Trophoblast cell (in vitro differentiated cells and primary cell): ENCODE results near the gene FAM174B.

Experiments
- DNase-seq, 2 donors: peaks; one replicate each; pipeline ENCODE4 v3.0.0-alpha.2; 2016
- H2AFZ ChIP-seq: 2 replicates; pipeline ENCODE4 v1.6.1; 2013; ENCODE audit warnings: low read length, moderate library complexity, mild to moderate bottlenecking; ENCODE audit not compliant: insufficient read depth, poor library complexity
- H2AK5ac ChIP-seq: 2 replicates; pipeline ENCODE4 v1.6.1; 2013; ENCODE audit warnings: mild to moderate bottlenecking, low read length
- H2BK120ac ChIP-seq: 2 replicates; pipeline ENCODE4 v1.6.1; 2013; ENCODE audit warnings: low read length, mild to moderate bottlenecking, moderate library complexity; ENCODE audit not compliant: insufficient read depth, poor library complexity
- H2BK12ac ChIP-seq: 2 replicates; pipeline ENCODE4 v1.6.1; 2013; ENCODE audit warnings: mild to moderate bottlenecking, low read length, moderate library complexity
- H2BK5ac ChIP-seq: 2 replicates; pipeline ENCODE4 v1.6.1; 2013; ENCODE audit warnings: low read length, low read depth, moderate library complexity, mild to moderate bottlenecking; ENCODE audit not compliant: poor library complexity
- H3K14ac ChIP-seq: 2 replicates; pipeline ENCODE4 v1.6.1; 2013; ENCODE audit warnings: mild to moderate bottlenecking, low read length
- H3K18ac ChIP-seq: 2 replicates; pipeline ENCODE4 v1.6.1; 2013; ENCODE audit warnings: mild to moderate bottlenecking, low read length
- H3K23ac ChIP-seq: 2 replicates; pipeline ENCODE4 v1.6.1; 2013; ENCODE audit warnings: low read length
- H3K27ac ChIP-seq: 2 replicates; pipeline ENCODE4 v1.5.1; 2013; ENCODE audit warnings: low read depth, mild to moderate bottlenecking, inconsistent platforms, low read length, moderate library complexity
- H3K27me3 ChIP-seq: 2 replicates; pipeline ENCODE4 v1.6.1; 2013; ENCODE audit warnings: inconsistent platforms, mild to moderate bottlenecking, low read length, moderate library complexity; ENCODE audit not compliant: insufficient read depth
- H3K36me3 ChIP-seq, 2 experiments: 1 replicate in 1 of 2; 2 replicates in 1 of 2; pipeline ENCODE4 v1.6.1; 2013; ENCODE audit warnings: low read length in 2 of 2, mild to moderate bottlenecking in 2 of 2, moderate library complexity in 1 of 2; ENCODE audit not compliant: insufficient read depth in 2 of 2, control insufficient read depth in 1 of 2
- H3K4ac ChIP-seq: 2 replicates; pipeline ENCODE4 v1.6.1; 2013; ENCODE audit warnings: low read depth, mild to moderate bottlenecking, low read length, moderate library complexity
- H3K4me1 ChIP-seq, 2 experiments: 1 replicate in 1 of 2; 2 replicates in 1 of 2; pipeline ENCODE4 v1.6.1; 2013; ENCODE audit warnings: low read length in 2 of 2, mild to moderate bottlenecking in 2 of 2, moderate library complexity in 1 of 2; ENCODE audit not compliant: insufficient read depth in 2 of 2, control insufficient read depth in 1 of 2
- H3K4me2 ChIP-seq: 2 replicates; pipeline ENCODE4 v1.6.1; 2013; ENCODE audit warnings: inconsistent platforms, mild to moderate bottlenecking, low read length, moderate library complexity
- H3K4me3 ChIP-seq: 2 replicates; pipeline ENCODE4 v1.5.1; 2013; ENCODE audit warnings: mild to moderate bottlenecking, low read depth, low read length, inconsistent platforms
- H3K79me1 ChIP-seq: one replicate; pipeline ENCODE4 v1.6.1; 2013; ENCODE audit warnings: low read length
- H3K79me2 ChIP-seq: 2 replicates; pipeline ENCODE4 v1.6.1; 2013; ENCODE audit warnings: low read length, mild to moderate bottlenecking; ENCODE audit not compliant: control insufficient read depth, insufficient read depth, poor library complexity
- H3K9ac ChIP-seq: 2 replicates; pipeline ENCODE4 v1.6.1; 2013; ENCODE audit warnings: mild to moderate bottlenecking, low read length
- H3K9me3 ChIP-seq: 2 replicates; pipeline ENCODE4 v1.6.1; 2013; ENCODE audit warnings: low read depth, mild to moderate bottlenecking, control low read depth, inconsistent platforms, low read length; ENCODE audit not compliant: insufficient read depth
- H4K12ac ChIP-seq: 2 replicates; pipeline ENCODE4 v1.6.1; 2013; ENCODE audit warnings: low read depth, mild to moderate bottlenecking, low read length, moderate library complexity
- H4K8ac ChIP-seq: 2 replicates; pipeline ENCODE4 v1.6.1; 2013; ENCODE audit warnings: low read depth, mild to moderate bottlenecking, low read length, moderate library complexity
- H4K91ac ChIP-seq: one replicate; pipeline ENCODE4 v1.6.1; 2013; ENCODE audit warnings: low read depth, mild to moderate bottlenecking, low read length, moderate library complexity
- WGBS: extraction: QIAGEN DNeasy Blood & Tissue Kit; methylation state at CpG from one replicate; pipeline ENCODE4 v1.1.7; 2013; ENCODE audit warnings: missing lambda C conversion rate; ENCODE audit not compliant: insufficient read length, insufficient coverage; ENCODE audit errors: extremely low coverage; 5-methylcytosine and 5-hydroxymethylcytosine counted together

The FAM174B gene

DNA sequence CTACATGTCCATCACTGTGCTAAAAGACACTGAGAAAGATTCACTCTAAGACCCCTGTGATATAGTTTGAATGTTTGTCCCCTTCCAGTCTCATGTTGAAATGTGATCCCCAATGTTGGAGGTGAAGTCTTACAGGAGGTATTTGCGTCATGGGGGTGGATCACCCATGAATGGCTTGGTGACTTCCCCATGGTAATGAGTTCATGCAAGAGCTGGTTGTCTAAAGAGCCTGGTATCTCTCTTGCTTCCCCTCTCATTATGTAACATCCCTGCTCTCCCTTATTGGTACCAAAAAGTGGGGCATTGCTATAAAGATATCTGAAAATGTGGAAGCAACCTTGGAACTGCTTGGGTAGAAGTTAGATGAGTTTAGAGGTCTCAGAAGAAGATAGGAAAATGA, 32.2 kb upstream of the FAM174B start:
- no CpG with 5 or more reads among the region's 1 CpG for WGBS

DNA sequence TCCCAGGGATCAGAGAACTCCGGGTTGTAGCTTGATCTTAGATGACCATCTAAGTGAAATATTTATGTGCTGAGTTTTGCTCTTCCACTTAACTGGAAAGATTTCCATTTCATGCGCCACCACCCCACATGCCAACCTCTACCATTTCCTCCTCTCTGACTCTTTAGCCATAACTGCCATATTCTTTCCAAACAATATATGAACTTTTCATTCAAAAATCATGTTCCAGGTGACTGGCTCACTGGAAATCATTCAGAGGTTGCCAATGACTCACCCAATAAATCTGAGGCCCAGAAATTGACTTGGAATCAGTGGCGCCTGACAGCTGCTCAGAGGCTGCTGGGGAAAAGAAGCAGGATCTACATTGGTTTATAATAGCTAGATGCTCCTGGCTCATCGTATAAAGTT, 31.6 kb upstream of the FAM174B start:
- H3K27me3 ChIP-seq = no peaks in the 10 kb centered on the region
- H2BK12ac ChIP-seq = no peak overlapping the region
- no peak overlapping the region for H4K91ac ChIP-seq
- H3K4ac ChIP-seq = no peak overlapping the region
- no peaks in the 10 kb centered on the region for H3K79me2 ChIP-seq
- H3K79me1 ChIP-seq = no peaks in the 10 kb centered on the region
- H2BK120ac ChIP-seq = no peak overlapping the region
- H3K36me3 ChIP-seq = no peaks in the 10 kb centered on the region
- H4K12ac ChIP-seq = no peak overlapping the region
- H3K14ac ChIP-seq = no peak overlapping the region
- H4K8ac ChIP-seq = no peak overlapping the region
- WGBS = no CpG with 5 or more reads among the region's 4 CpGs
- no peak overlapping the region for H2AFZ ChIP-seq
- H3K4me3 ChIP-seq = no peak overlapping the region
- H3K18ac ChIP-seq = no peak overlapping the region
- H3K9me3 ChIP-seq = peaks cover 6% of the 10 kb centered on the region
- no peak overlapping the region for H3K4me2 ChIP-seq
- no peak overlapping the region for H3K23ac ChIP-seq
- DNase-seq = peak in 1 of 2 donors; percentile 74
- no peak overlapping the region for H3K27ac ChIP-seq
- no peak overlapping the region for H2AK5ac ChIP-seq
- no peaks in the 10 kb centered on the region for H3K4me1 ChIP-seq
- H2BK5ac ChIP-seq = no peak overlapping the region
- no peak overlapping the region for H3K9ac ChIP-seq

More for the DNA sequence above, 32.2 kb upstream of the FAM174B start:
- Histone ChIP-seq H3K4ac (no peak overlapping the region), H2AFZ (no peak overlapping the region), H3K27me3 (no peaks in the 10 kb centered on the region), H3K4me3 (no peak overlapping the region), H3K18ac (no peak overlapping the region), H2AK5ac (no peak overlapping the region), H2BK12ac (no peak overlapping the region), H3K9ac (no peak overlapping the region), H2BK5ac (no peak overlapping the region), H3K4me2 (no peak overlapping the region), H4K12ac (no peak overlapping the region), H4K91ac (no peak overlapping the region), H3K23ac (no peak overlapping the region), H3K79me2 (no peaks in the 10 kb centered on the region), H3K79me1 (no peaks in the 10 kb centered on the region), H3K36me3 (no peaks in the 10 kb centered on the region), H3K14ac (no peak overlapping the region), H4K8ac (no peak overlapping the region), H3K9me3 (peaks cover 6% of the 10 kb centered on the region), H2BK120ac (no peak overlapping the region), H3K27ac (no peak overlapping the region), H3K4me1 (no peaks in the 10 kb centered on the region)
- DNase-seq = no peak

DNA sequence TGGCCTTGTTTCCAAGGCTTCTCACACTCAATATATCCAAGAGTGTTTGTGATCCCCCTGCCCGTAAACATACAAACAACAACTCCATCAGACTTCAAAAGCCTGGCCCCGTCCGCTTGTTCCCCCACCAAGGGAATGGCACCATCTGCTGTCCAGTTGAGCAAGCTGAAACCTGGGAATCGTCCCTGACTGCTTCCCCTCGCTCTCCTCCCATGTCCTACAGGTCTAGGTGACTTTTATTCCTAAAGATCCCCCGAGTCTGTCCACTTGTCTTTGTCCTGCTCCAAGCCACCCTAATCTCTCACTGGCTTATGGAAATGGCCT, 27.9 kb upstream of the FAM174B start:
- Histone ChIP-seq H4K91ac (no peak overlapping the region), H2AFZ (no peak overlapping the region), H3K4me3 (no peak overlapping the region), H4K8ac (no peak overlapping the region), H4K12ac (no peak overlapping the region), H3K4ac (no peak overlapping the region), H3K36me3 (no peaks in the 10 kb centered on the region), H3K9me3 (no peaks in the 10 kb centered on the region), H2AK5ac (no peak overlapping the region), H2BK12ac (no peak overlapping the region), H3K27ac (no peak overlapping the region), H3K9ac (no peak overlapping the region), H3K18ac (no peak overlapping the region), H3K23ac (no peak overlapping the region), H3K4me2 (no peak overlapping the region), H3K27me3 (no peaks in the 10 kb centered on the region), H2BK120ac (no peak overlapping the region), H3K79me1 (no peaks in the 10 kb centered on the region), H3K14ac (no peak overlapping the region), H2BK5ac (no peak overlapping the region), H3K4me1 (no peaks in the 10 kb centered on the region), H3K79me2 (no peaks in the 10 kb centered on the region)
- no CpG with 5 or more reads among the region's 6 CpGs for WGBS
- peak in 1 of 2 donors; percentile 59 for DNase-seq

DNA sequence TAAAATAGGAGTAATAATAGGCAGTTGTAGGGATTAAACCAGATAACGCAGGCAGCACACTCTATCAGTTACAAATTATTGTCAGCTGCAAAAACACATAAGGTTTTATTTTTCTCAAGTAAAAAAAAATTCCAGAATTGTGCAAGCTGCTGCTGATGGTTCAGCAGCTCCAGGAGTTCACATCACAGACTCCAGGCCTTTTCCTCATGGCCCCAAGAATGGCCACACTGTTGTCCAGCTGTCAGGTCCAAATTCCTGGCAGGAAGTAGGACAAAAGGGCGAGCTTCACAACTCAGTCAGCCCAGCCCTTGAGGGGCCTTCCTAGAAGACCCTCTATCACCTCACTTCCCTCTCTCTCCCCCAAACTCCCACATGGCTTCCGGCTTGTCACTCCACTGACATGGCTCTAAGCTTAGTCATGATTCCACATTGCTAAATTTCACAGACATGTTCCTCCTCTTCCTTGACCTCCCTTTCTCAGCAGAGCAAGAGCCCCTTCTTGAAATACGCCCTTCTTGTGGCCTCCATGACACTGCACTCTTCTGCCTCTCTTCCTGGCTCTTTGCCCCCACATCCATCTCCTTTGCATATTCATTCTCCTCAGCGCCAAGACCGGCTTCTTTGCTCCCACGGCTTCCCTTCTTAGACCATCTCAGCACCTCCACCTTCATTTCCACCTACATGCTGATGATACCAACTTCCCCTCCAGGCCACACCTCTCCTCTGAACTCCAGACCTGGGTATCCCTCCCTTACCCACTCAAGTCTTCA, 27.4 kb upstream of the FAM174B start:
- Histone ChIP-seq H3K27me3 (no peaks in the 10 kb centered on the region), H3K4ac (no peak overlapping the region), H3K9me3 (no peaks in the 10 kb centered on the region), H3K79me2 (no peaks in the 10 kb centered on the region), H3K4me2 (no peak overlapping the region), H3K18ac (no peak overlapping the region), H3K23ac (no peak overlapping the region), H4K91ac (no peak overlapping the region), H4K12ac (no peak overlapping the region), H4K8ac (no peak overlapping the region), H3K27ac (no peak overlapping the region), H3K9ac (no peak overlapping the region), H2AK5ac (no peak overlapping the region), H2BK5ac (no peak overlapping the region), H3K4me1 (no peaks in the 10 kb centered on the region), H2BK12ac (no peak overlapping the region), H3K14ac (no peak overlapping the region), H2BK120ac (no peak overlapping the region), H3K36me3 (no peaks in the 10 kb centered on the region), H3K4me3 (no peak overlapping the region), H3K79me1 (no peaks in the 10 kb centered on the region), H2AFZ (no peak overlapping the region)
- WGBS = no CpG with 5 or more reads among the region's 7 CpGs
- peak in 1 of 2 donors; percentile 69 for DNase-seq
